SW480 (cell line): ENCODE data around the gene RTN4RL1.
A peak's percentile ranks its signal among the peaks of the same experiment; 100 is the strongest.
"Not testable (repeated sequence)": the region's sequence is repeated elsewhere in the genome, so short reads cannot be mapped to it uniquely, and the experiment has no call there.

ENCODE experiments used
- DNase-seq: peaks from one replicate; pipeline ENCODE4 v3.0.0-alpha.2; 2016; ENCODE audit warnings: low spot score

RTN4RL1 gene

DNA sequence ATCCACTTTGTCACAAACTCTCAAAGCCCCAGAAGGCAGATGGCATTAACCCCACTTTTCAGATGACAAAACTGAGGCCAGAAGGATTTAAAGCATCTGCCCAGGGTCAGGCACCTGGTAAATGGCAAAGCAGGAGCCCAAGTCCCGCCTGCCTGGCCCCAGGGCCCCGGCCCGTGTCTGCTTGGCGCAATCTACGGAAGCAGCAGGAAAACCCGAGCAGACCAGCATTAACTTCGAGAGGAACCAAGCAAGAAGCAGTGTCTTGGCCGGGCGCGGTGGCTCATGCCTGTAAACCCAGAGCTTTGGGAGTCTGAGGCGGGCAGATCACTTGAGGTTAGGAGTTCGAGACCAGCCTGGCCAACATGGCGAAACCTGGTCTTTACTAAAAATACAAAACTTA is 21.6 kb downstream of the RTN4RL1 start:
- DNase-seq = no peak

DNA sequence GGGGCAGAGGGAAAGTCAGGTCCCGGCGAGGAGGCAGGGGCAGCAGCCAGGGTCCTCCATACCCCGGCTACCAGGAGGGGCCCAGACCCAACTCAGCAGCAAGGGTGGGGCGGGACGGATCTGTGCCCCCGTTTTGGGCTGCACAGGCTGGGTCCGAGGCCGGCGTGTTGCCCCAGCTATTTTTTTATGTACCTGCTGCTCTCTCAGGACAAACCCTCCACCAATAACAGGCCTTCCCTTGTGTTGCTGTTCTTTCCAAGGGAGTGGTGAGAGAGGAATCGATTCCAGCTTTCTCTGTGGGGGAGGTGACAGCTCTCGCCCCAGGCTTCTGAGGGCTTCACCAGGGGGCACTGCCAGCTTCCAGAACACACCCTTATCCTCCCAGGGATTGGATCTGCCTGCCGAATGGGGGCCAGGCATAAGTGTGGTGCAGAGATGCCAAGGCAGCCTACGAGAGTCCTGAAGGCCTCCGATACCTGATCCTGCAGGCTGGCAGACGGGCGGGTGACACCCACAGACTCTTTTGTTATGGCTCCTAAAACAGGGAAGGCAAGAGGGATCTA is 22.3 kb downstream of the RTN4RL1 start:
- no peak for DNase-seq

DNA sequence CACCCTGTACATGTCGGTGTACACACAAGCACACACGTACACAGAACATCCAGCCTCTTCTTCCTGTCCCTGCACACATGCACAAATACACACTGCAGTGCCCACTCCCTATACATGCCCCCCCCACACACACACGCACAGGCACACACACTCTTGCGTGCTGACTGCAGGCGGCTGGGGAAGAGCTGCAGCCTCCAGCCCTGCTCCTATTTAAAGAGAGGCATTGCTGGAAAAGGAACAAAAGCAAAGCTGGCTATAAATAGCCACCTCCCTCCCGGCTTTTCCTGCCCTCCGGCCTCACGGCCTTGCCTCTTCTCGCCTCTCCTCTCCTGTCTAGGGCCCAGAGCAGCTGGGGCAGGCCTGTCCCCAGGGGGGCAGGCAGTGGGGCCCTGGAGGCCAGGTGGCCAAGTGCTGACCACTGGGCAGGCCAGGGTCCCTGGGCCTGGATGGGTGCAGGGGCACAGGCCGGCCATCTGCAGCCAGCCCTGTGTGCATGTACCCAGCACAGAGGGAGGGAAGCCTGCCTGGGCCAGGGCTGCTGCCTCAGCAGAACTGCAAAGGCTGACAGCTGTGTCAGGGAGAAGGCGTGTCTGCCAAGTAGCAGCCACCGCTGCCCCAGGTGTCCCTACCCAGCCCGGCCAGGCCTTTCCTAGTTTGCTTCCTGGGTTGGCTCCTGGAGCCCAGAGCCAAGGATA is 25.4 kb downstream of the RTN4RL1 start:
- DNase-seq = no peak

DNA sequence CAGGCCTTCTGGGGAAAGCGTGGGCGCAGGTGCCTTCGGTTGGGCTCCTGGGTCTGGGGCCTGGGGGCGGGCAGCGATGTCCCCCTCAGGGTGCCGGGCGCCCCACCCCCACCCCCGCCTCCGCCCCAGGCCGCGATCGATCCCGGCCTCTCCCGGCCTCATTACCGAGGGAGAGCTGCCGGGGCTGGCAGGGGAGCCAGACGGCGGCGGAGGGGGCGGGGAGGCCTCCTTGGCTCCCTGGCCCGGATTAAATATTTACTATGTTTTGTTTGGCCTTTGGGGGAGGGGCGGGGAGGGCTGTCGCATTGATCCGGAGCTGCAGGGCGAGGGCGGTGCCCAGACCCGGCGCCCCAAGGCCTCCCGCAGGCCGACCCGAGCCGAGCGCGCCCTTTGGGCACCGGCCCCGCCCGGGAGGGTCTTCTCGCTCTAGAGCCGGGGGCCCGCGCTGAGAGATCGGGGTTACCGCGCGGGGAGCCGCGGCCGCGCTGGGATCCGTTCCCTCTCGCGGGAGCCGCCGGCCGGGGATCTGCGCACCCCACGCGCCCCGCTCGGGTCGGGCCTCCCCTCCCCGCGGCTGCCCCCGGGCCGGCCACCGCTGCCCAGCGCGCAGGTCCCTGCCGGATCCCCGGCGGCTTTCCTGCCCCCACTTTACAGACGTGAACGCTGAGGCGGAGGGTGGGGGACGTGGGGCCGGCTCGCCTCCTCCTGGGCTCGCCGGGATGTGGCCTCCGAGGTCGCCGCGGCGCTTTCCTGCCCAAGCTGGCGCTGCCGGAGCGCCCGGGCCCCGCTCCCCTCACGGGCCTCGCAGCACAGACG is 27.0 kb downstream of the RTN4RL1 start:
- no peak for DNase-seq

DNA sequence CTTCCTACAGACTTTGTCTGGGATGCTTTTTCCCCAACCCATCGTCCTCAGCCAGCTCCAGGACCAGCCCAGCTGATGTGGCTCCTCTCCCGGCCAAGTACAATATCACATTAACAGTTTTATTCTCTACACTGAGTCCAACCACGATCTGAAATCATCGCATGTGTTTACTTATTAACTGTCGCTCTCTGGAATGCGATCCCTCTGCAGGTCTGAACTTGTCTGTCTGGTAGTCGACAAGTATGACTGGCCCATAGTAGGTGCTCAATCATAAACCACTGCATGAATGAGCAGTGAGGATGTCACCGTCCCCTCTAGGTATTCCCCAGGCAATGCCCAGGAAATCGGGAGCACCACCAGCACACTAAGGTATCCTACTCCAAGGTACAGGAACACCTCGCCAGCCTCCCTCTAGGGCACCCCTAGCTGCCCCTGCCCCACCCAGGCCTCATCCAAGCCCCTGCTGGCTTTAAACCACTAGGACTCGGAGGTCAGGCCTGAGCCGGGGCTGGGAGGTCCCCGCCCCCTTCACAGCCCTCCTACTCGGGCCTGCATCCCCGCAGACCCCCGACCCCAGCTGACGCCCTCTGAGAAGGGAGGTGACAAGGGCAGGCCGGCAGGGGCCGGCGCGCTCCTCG is 27.7 kb downstream of the RTN4RL1 start:
- peak; percentile 42 for DNase-seq

DNA sequence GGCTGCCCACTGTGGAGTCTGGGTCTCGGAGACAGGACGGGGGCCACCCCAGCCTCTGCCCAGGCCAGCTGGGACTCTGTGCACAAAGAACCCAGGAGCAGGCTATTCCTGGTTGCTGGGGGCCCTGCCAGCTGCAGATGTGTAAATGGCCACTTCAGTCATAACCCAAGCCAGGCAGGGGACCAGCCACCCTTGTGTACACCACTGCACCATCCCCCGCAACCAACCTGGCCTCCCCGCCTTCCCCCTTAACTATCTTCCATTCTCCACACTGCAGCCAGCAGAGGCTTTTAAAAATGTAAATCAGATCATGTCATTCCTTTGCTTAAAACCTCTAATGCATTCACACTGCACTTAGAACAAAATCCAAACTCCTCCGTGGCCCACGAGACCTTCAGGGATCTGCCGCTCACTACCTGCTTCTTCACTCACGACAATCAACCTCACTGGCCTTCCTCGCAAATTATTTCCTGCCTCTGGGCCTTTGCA is 28.3 kb downstream of the RTN4RL1 start:
- no peak for DNase-seq

DNA sequence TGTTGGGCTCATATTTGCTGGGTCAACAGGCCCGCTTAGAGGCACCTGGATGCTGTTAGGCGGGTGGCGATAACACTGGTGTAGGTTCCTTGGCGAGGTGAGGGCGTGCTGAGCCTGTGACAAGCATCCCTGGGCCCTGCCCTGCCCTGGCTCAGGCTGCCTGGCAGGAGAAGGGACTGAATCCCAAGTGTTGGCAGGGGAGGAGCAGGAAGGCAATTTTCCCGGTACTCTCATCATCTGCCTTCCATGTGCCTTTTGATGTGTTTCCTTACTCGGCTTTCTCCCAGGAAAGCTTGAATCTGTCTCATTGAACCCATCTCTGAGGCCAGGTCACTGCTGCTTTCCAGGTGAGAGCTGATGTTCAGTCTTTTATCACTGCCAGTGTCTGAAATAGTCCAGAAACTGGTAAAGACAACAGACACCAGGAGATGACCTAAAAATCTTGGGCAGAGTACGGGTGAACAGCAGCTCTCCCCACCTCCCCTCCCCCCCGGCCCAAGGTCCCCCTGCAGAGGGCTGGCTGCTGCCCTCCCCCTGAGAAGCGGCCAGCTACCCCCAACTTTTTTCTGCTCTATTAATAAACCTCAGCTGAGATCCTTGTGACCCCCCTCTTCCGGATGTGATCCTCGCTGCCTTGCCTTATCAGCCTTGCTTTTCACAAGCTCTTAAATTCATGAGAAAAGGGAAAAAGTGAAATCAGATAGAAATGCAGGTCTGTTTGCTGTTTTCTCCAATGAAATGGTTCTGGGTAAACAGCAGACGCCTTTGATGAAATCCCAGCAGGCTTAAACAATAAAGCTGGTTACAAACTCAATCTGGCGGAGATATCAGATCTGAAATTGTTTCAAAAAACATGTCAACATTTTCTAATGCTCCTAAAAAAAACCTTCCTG is 29.0 kb downstream of the RTN4RL1 start:
- no peak for DNase-seq

DNA sequence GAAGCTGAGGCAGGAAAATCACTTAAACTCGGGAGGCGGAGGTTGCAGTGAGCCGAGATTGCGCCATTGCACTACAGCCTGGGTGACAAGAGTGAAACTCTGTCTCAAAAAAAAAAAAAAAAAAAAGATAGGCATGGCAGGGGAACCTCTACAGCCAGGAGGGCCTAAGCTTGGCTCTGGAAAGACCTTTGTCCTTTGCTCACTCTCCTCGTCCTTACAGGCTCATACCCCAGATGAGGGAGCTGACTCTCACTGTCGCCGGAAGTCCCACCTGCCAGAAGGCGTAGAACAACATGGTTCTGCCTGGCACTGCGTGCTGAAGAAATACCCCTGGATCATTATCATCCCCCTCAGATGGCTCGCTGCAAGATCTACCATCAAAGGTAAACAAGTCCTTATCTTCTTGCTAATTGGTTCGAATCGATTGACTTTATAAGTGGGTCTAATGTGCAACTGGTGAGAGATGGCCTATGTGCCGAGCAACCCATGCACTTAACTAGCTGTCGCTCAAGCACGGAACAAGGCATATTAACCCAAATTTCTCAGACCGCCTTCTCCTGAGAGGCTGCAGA is 29.7 kb downstream of the RTN4RL1 start:
- DNase-seq = no peak

DNA sequence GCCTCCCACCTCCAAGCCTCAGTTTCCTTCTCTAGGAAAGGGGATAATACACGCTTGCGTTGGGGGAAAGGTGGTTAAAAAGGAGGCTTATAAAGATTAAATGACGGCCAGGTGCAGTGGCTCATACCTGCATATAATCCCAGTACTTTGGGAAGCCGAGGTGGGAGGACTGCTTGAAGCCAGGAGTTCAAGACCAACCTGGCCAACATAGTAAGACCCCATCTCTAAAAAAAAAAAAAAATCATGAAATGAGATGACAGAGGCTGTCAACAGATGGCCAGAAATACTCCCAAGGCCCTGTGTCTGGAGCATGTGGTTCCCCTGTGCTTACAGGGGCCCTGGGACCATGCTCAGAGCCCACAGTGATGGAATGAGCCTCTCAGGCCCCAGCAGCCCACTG is 30.4 kb downstream of the RTN4RL1 start:
- DNase-seq = no peak

DNA sequence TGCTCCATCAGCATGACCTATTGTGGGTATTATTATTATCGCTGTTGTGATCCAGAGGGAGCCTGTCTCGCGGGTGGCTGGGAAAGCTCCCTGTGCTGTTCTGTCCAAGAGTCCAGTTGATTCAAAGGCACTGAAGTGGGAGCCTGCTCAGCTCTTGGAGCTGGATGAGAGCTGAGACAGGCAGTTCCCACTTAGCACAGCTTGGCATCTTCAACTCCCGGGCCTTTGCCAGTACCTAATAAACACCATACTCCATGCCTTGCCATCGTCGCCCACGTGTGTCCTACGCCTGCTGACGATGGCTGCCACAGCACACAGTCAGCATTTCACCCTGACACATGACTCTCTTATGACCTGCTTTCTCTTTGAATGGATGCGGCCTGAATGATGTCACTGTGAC is 32.6 kb downstream of the RTN4RL1 start:
- no peak for DNase-seq

DNA sequence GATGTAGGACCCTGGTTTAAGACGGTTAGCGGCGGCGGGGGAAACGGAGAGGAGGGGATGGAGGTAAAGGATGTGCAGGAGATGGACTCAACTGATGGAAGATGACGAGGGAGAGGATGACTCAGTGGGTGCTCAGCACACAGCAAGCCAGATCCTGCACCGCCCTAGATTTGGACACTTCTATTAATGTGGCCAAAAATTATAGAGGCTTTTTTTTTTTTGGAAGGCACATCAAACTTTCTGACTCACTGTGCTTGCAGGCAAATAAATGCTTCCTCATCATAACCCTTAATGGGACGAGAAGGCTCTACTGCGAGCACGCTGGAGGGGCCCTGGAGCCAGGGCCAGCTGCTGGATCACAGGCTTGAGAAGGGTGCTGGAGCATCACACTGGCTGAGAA is 36.0 kb downstream of the RTN4RL1 start:
- peak; percentile 33 for DNase-seq

DNA sequence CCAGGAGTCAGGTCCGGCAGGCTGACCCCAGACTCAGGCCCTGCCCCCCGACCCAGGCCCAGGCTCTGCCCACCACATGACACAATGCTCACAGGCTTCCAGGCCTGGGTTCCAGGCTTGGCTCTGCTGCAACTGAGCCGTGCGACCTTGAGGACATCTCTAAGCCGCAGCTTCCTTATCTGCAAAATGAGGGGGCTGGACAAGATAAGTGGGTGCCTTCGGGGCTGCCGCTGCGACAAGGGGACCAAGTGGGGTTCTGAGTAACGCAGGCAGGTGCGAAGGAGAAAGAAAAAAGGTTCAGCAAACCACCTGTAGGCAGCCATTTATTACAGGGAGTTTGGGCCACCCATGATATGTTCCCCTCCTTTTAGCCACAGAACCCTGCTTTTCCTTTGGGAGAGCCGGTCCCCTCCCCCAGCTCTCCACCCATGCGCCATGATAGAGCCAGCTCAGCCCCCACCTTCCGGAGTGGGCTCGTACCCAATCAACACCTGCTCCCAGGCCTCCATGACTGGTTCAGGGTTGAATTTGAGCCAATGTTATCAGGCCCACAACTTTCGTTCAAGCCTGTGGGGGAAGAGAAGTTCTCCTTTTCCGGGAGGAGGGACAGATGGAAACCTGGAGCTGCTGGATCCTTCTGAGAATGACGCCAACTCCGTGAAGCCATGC is 38.2 kb downstream of the RTN4RL1 start:
- DNase-seq = no peak

DNA sequence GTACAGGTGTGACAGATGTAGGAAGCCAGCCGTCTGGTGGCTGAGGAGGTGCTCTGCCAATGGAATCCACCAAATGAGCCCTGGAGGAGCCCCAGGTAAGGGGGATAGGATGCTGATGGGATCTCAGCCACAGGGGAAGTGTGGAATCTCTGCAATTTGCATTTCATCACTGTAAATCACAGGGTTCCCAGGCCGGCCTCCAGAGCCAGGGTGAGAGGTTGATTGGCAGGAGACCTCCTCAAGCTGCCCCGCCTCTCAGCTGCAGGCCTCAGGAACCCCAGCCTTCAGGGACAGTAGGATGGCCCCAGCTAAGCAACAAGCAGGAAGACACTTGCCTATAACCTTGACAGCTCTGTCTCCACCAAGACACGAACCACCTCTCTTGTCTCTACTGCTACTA is 39.4 kb downstream of the RTN4RL1 start:
- DNase-seq = no peak

DNA sequence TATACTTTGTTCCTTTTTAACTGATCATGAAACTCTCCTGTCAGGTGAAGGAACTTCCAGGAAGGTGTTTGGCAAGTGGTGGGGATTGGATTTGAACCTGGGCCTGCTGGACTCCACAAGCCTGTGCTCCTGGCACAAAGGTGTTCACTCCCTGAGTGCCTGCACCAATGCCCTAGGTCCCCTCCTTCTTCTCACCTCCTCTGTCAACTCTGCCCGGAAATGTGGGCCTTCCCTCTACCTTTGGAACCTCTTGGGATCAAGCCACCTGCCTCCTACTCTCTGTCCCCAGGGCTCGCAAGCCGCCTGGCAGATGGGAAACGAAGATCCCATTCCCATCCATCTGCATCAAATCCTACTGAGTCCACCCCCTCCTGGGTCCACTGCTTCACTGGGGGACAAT is 40.0 kb downstream of the RTN4RL1 start:
- DNase-seq = no peak

DNA sequence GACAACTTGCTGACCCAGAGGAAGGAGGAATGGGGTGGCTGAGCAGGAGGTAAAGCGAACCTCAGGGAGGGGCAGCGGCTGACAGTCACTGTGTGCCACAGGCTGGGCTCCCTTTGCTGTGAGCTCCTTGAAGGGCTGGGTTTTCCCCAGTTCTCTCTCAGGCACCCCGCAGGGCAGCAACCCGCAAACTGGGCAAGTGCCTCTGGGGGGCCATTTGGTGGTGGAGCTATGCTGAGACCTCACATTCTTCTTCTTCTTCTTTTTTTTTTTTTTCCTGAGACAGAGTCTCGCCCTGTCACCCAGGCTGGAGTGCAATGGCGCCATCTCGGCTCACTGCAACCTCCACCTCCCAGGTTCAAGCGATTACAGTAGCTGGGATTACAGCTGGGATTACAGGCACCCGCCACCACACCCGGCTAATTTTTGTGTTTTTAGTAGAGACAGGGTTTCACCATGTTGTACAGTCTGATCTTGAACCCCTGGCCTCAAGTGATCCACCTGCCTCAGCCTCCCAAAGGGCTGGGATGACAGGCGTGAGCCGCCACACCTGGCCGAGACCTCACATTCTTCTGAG is 42.3 kb downstream of the RTN4RL1 start:
- not testable (repeated sequence) for DNase-seq

DNA sequence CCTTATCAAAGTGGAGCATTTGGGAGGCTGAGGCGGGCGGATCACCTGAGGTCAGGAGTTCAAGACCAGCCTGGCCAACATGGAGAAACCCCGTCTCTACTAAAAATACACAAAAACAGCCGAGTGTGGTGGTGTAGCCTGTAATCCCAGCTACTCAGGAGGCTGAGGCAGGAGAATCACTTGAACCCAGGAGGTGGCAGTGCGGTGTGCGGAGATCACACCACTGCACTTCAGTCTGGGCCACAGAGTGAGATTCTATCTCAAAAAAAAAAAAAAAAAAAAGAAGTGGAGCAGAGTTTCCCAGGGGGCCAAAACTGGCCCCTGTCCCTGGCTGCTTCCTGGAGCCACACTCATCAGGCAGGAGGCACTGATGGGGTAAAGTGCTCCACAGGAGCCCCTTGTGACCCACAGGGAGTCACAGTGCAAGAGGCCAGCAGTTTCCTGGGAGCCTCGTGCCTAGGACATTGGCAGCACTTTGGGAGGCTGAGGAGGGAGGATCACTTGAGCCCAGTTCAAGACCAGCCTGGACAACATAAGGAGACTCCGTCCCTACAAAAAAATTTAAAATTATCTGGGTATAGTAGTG is 44.4 kb downstream of the RTN4RL1 start:
- no peak for DNase-seq

DNA sequence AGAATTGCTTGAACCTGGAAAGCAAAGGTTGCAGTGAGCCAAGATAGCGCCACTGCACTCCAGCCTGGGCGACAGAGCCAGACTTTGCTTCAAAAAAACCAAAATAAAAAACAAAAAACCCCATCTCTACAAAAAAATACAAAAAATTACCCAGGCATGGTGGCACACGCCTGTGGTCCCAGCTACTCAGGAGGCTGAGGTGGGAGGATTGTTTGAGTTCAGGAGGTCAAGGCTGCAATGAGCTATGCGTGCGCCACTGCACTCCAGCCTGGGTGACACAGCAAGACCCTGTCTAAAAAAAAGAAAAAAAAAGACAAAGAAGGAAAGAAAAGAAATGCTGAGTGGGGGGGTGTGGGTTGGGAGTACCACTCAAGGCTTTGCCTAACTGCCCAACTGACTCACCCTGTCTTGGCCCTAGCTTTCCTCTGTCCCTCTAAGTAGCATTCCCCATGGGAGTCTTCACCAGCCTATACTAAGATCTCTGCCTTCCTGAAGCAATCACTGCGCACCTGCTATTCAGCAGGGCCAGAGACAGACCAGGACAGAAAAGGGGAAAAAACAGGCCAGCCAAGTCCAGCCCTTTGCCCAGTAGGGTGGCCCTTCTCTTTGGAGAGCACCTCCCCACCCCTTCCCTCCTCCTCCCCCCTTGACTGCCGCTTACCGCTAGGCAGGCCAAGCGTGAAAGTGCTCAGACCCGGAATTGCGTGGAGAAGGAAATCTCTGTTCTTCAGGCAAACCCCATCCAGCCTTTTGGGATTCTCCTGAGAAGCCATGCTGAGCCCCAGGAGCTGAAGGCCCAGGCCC is 45.8 kb downstream of the RTN4RL1 start:
- DNase-seq = no peak

DNA sequence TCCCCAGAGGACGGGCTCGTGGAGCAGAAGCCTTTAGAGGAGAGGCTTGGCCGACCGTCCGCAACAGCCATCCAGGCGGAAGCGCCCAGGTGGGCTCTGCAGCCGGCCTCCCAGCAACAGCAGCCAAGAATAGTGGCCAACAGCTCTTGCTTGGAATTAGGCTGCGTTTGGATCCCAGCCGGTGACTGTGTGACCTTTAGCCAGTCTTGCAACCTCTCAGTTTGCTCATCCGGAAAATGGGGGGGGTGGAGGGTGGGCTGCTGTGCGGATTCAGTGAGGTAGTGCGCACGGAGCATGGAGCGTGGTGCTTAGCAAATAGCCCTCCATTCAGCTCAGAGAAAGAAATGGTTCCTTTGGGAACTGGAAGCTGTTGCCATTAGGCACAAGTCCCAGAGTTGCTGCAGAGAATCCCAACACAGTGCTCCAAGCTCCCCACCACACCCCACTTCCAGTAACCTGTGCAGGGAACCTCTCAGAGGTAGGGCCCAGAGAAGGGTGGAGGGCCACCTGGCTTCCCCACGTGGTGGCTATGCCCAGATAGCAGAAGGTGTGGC is 46.7 kb downstream of the RTN4RL1 start:
- no peak for DNase-seq
